HepG2 (cell line): ENCODE data around the gene AFF1. TPM values are rescaled to one million over a fixed set of nuclear protein-coding genes. Genes with fewer than 3 reads are reported as not detected.

Source experiments
- ATF7 ChIP-seq, 2 experiments: fragments of 450-650 bp in 1 of 2; sonication (generic) in 1 of 2; formaldehyde crosslinking in 1 of 2; IDR thresholded peaks; 2 replicates each; pipeline versions ENCODE4 v1.4.0 to v1.6.1; 2016 to 2020; ENCODE audit warnings: antibody characterized with exemption in 1 of 2, mild to moderate bottlenecking in 1 of 2, missing genetic modification reagents in 1 of 2
- GZF1 ChIP-seq: sonication (generic); formaldehyde crosslinking; IDR thresholded peaks from 2 replicates; pipeline ENCODE4 v1.5.1; 2020; ENCODE audit warnings: mild to moderate bottlenecking, missing genetic modification reagents
- HCFC1 ChIP-seq: fragments of 150-350 bp; IDR thresholded peaks from 2 replicates; pipeline ENCODE4 v1.6.1; 2014; ENCODE audit warnings: low read depth, low read length
- MLLT10 ChIP-seq: sonication (generic); formaldehyde crosslinking; IDR thresholded peaks from 2 replicates; pipeline ENCODE4 v1.4.0; 2020; ENCODE audit warnings: missing genetic modification reagents
- NFE2L1 ChIP-seq: sonication (generic); formaldehyde crosslinking; IDR thresholded peaks from 2 replicates; pipeline ENCODE4 v1.4.0; 2020; ENCODE audit warnings: missing genetic modification reagents, mild to moderate bottlenecking, borderline replicate concordance
- NFE2L2 ChIP-seq: fragments of 150-350 bp; IDR thresholded peaks from 2 replicates; pipeline ENCODE4 v1.6.1; 2014; ENCODE audit warnings: low read length
- NFYC ChIP-seq: IDR thresholded peaks from 2 replicates; pipeline ENCODE4 v1.6.1; 2016; ENCODE audit warnings: missing genetic modification reagents, missing compliant biosample characterization
- PLSCR1 ChIP-seq: sonication (generic); formaldehyde crosslinking; IDR thresholded peaks from 2 replicates; pipeline ENCODE4 v1.5.0; 2020; ENCODE audit warnings: missing genetic modification reagents, mild to moderate bottlenecking, borderline replicate concordance
- POLR2AphosphoS2 ChIP-seq: IDR thresholded peaks from 2 replicates; pipeline ENCODE4 v1.6.1; 2011; ENCODE audit warnings: low read depth, low read length, improper control_type of control experiment
- RFXANK ChIP-seq: IDR thresholded peaks from 2 replicates; pipeline ENCODE4 v1.6.1; 2016
- TGIF2 ChIP-seq: IDR thresholded peaks from 2 replicates; pipeline ENCODE4 v1.6.1; 2016; ENCODE audit warnings: control low read depth, missing compliant biosample characterization
- ZBTB1 ChIP-seq: sonication (generic); formaldehyde crosslinking; IDR thresholded peaks from 2 replicates; pipeline ENCODE4 v1.4.0; 2020; ENCODE audit warnings: missing genetic modification reagents, borderline replicate concordance
- ZBTB7B ChIP-seq: sonication (generic); formaldehyde crosslinking; IDR thresholded peaks from 2 replicates; pipeline ENCODE4 v1.4.0; 2020; ENCODE audit warnings: missing genetic modification reagents
- ZFAT ChIP-seq: sonication (generic); formaldehyde crosslinking; conservative IDR thresholded peaks from 2 replicates; pipeline ENCODE4 v1.8.1; 2023; ENCODE audit warnings: missing genetic modification reagents, inconsistent platforms
- ZFP90 ChIP-seq: sonication (generic); formaldehyde crosslinking; IDR thresholded peaks from 2 replicates; pipeline ENCODE4 v1.8.0; 2022; ENCODE audit warnings: missing genetic modification reagents, mild to moderate bottlenecking, inconsistent platforms, borderline replicate concordance
- ZNF235 ChIP-seq: sonication (generic); formaldehyde crosslinking; IDR thresholded peaks from 2 replicates; pipeline ENCODE4 v1.8.1; 2023; ENCODE audit warnings: mild to moderate bottlenecking, missing genetic modification reagents, borderline replicate concordance
- ZNF329 ChIP-seq: sonication (generic); formaldehyde crosslinking; IDR thresholded peaks from 2 replicates; pipeline ENCODE4 v1.9.0; 2021; ENCODE audit warnings: low read depth, mild to moderate bottlenecking, missing genetic modification reagents
- ZNF570 ChIP-seq: sonication (generic); formaldehyde crosslinking; IDR thresholded peaks from 2 replicates; pipeline ENCODE4 v1.4.0; 2020; ENCODE audit warnings: mild to moderate bottlenecking, missing genetic modification reagents, borderline replicate concordance
- polyA plus RNA-seq, 8 experiments: library from polyadenylated mRNA; depleted of rRNA in 3 of 8; stranded (reverse) in 7 of 8; unstranded in 1 of 8; fragments of >200 nt; fragmentation: Illumina TruSeq in 4 of 8; extraction: Trizol in 4 of 8; gene quantifications; 2 replicates each; pipeline versions ENCODE4 v1.2.1 to v1.2.3, GENCODE V29; 2011 to 2016; ENCODE audit warnings: low read depth in 4 of 8, missing spikeins in 1 of 8, mixed read lengths in 1 of 8; ENCODE audit not compliant: insufficient read depth in 1 of 8
- total RNA-seq, 5 experiments: library from RNA; depleted of rRNA; stranded (reverse); fragments of >200 nt; fragmentation: Illumina TruSeq; extraction: Trizol; gene quantifications; 2 replicates each; pipeline ENCODE4 v1.2.3, GENCODE V29; 2016; ENCODE audit warnings: low read depth in 1 of 5
- TF ChIP-seq, protein P1 (sequence below): sonication (generic); formaldehyde crosslinking; IDR thresholded peaks from one replicate; pipeline ENCODE4 v1.5.1; 2020; ENCODE audit warnings: mild to moderate bottlenecking, missing genetic modification reagents; ENCODE audit errors: not compliant biosample characterization
- TF ChIP-seq, protein P2 (sequence below): sonication (generic); formaldehyde crosslinking; IDR thresholded peaks from 2 replicates; pipeline ENCODE4 v1.4.0; 2020; ENCODE audit warnings: mild to moderate bottlenecking, low read depth, missing genetic modification reagents

Gene AFF1
- total and polyA plus RNA-seq, 2 of the 13 experiments (the other 11 are each of a cell fraction or from before 2014, with no cell fraction given): 15.5 to 15.9 TPM

GRCh38 chr4:87006676-87007527 is 72.1 kb downstream of the AFF1 start (continued):
- TF ChIP-seq NFYC (CRISPR knock-in tag) (peak; percentile 68), ZNF570 (no peak), MLLT10 (no peak), POLR2AphosphoS2 (no peak), NFE2L1 (CRISPR knock-in tag) (no peak), ZBTB7B (CRISPR knock-in tag) (peak; percentile 88), ZBTB1 (no peak), RFXANK (CRISPR knock-in tag) (no peak), PLSCR1 (no peak), ATF7 (IDR thresholded peaks at IDR 0.05) (peak; percentile 72), ATF7 (CRISPR knock-in tag; IDR thresholded peaks at IDR 0.05) (no peak), ZFP90 (CRISPR knock-in tag) (peak; percentile 54), ZFAT (CRISPR knock-in tag) (peak; percentile 61; the same call in 1 of the 2 replicates), TGIF2 (CRISPR knock-in tag) (peak; percentile 40; the same call in 1 of the 2 replicates), ZNF329 (CRISPR knock-in tag) (peak; percentile 12; the same call in 1 of the 2 replicates), NFE2L2 (no peak), ZNF235 (CRISPR knock-in tag) (no peak), HCFC1 (0 out of 2 replicates have a peak, but pooled peaks have one; percentile 22), GZF1 (CRISPR knock-in tag) (peak; percentile 73)
- TF ChIP-seq, protein P1, sequence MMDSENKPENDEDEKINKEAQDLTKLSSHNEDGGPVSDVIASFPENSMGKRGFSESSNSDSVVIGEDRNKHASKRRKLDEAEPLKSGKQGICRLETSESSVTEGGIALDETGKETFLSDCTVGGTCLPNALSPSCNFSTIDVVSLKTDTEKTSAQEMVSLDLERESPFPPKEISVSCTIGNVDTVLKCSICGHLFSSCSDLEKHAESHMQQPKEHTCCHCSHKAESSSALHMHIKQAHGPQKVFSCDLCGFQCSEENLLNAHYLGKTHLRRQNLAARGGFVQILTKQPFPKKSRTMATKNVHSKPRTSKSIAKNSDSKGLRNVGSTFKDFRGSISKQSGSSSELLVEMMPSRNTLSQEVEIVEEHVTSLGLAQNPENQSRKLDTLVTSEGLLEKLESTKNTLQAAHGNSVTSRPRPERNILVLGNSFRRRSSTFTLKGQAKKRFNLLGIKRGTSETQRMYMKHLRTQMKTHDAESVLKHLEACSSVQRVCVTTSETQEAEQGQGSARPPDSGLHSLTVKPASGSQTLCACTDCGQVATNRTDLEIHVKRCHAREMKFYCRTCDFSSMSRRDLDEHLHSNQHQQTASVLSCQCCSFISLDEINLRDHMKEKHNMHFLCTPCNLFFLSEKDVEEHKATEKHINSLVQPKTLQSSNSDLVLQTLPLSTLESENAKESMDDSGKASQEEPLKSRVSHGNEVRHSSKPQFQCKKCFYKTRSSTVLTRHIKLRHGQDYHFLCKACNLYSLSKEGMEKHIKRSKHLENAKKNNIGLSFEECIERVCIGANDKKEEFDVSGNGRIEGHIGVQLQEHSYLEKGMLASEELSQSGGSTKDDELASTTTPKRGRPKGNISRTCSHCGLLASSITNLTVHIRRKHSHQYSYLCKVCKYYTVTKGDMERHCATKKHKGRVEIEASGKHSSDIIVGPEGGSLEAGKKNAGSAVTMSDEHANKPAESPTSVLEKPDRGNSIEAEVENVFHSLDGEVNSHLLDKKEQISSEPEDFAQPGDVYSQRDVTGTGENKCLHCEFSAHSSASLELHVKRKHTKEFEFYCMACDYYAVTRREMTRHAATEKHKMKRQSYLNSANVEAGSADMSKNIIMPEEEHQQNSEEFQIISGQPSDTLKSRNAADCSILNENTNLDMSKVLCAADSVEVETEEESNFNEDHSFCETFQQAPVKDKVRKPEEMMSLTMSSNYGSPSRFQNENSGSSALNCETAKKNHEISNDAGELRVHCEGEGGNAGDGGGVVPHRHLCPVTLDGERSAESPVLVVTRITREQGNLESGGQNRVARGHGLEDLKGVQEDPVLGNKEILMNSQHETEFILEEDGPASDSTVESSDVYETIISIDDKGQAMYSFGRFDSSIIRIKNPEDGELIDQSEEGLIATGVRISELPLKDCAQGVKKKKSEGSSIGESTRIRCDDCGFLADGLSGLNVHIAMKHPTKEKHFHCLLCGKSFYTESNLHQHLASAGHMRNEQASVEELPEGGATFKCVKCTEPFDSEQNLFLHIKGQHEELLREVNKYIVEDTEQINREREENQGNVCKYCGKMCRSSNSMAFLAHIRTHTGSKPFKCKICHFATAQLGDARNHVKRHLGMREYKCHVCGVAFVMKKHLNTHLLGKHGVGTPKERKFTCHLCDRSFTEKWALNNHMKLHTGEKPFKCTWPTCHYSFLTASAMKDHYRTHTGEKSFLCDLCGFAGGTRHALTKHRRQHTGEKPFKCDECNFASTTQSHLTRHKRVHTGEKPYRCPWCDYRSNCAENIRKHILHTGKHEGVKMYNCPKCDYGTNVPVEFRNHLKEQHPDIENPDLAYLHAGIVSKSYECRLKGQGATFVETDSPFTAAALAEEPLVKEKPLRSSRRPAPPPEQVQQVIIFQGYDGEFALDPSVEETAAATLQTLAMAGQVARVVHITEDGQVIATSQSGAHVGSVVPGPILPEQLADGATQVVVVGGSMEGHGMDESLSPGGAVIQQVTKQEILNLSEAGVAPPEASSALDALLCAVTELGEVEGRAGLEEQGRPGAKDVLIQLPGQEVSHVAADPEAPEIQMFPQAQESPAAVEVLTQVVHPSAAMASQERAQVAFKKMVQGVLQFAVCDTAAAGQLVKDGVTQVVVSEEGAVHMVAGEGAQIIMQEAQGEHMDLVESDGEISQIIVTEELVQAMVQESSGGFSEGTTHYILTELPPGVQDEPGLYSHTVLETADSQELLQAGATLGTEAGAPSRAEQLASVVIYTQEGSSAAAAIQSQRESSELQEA: peak; percentile 77
- TF ChIP-seq, protein P2, sequence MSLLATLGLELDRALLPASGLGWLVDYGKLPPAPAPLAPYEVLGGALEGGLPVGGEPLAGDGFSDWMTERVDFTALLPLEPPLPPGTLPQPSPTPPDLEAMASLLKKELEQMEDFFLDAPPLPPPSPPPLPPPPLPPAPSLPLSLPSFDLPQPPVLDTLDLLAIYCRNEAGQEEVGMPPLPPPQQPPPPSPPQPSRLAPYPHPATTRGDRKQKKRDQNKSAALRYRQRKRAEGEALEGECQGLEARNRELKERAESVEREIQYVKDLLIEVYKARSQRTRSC (CRISPR knock-in tag): peak; percentile 34; the same call in 1 of the 2 replicates
